Erythroblast (primary cell): ENCODE data around the gene SCUBE1.

Source experiments
- GATA1 ChIP-seq: IDR thresholded peaks from 2 replicates; pipeline ENCODE4 v1.6.1; 2011; ENCODE audit warnings: low read depth, mild to moderate bottlenecking, control low read depth, low read length, moderate library complexity
- POLR2A ChIP-seq: IDR thresholded peaks from 2 replicates; pipeline ENCODE4 v1.6.1; 2011; ENCODE audit warnings: mild to moderate bottlenecking, low read length

- no peak for TF ChIP-seq POLR2A
- no peak for TF ChIP-seq GATA1
Observed at GRCh38 chr22:43148581-43148980, 194.6 kb downstream of the SCUBE1 start.
